Measurements from ENCODE around the gene SNTG2.

DNA sequence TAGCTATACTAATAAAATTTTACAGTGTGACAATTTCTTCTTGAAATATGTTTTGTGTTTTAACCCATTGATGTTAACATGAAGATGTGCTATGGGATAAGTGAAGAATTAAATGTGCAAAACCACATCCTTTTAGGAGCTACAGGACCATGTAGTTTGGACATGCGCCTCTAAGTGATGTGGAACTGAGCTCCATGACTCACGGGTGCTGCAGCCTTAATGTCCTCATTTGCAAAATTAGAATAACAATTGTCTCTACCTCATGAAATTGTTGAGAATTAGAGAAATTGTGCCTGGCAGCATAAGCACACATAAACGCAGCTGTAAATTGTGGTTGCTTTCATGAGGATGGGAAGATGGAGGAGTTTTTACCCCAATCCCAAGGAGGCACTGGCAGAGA, 431.0 kb downstream of the SNTG2 start:
- TF ChIP-seq, protein P1, sequence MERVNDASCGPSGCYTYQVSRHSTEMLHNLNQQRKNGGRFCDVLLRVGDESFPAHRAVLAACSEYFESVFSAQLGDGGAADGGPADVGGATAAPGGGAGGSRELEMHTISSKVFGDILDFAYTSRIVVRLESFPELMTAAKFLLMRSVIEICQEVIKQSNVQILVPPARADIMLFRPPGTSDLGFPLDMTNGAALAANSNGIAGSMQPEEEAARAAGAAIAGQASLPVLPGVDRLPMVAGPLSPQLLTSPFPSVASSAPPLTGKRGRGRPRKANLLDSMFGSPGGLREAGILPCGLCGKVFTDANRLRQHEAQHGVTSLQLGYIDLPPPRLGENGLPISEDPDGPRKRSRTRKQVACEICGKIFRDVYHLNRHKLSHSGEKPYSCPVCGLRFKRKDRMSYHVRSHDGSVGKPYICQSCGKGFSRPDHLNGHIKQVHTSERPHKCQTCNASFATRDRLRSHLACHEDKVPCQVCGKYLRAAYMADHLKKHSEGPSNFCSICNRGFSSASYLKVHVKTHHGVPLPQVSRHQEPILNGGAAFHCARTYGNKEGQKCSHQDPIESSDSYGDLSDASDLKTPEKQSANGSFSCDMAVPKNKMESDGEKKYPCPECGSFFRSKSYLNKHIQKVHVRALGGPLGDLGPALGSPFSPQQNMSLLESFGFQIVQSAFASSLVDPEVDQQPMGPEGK (CRISPR knock-in tag; IDR thresholded peaks at IDR 0.05), result no peak
- TF ChIP-seq, protein P2, sequence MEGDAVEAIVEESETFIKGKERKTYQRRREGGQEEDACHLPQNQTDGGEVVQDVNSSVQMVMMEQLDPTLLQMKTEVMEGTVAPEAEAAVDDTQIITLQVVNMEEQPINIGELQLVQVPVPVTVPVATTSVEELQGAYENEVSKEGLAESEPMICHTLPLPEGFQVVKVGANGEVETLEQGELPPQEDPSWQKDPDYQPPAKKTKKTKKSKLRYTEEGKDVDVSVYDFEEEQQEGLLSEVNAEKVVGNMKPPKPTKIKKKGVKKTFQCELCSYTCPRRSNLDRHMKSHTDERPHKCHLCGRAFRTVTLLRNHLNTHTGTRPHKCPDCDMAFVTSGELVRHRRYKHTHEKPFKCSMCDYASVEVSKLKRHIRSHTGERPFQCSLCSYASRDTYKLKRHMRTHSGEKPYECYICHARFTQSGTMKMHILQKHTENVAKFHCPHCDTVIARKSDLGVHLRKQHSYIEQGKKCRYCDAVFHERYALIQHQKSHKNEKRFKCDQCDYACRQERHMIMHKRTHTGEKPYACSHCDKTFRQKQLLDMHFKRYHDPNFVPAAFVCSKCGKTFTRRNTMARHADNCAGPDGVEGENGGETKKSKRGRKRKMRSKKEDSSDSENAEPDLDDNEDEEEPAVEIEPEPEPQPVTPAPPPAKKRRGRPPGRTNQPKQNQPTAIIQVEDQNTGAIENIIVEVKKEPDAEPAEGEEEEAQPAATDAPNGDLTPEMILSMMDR (CRISPR knock-in tag; IDR thresholded peaks at IDR 0.05), result no peak
- no peak for TF ChIP-seq MXI1 (IDR thresholded peaks at IDR 0.05; ENCODE audit: borderline replicate concordance, low read depth, low read length)
- TF ChIP-seq CCDC6 (CRISPR knock-in tag; IDR thresholded peaks at IDR 0.05), result no peak
- no peak for TF ChIP-seq ZNF501 (CRISPR knock-in tag; IDR thresholded peaks at IDR 0.05)
- TF ChIP-seq, protein P3, sequence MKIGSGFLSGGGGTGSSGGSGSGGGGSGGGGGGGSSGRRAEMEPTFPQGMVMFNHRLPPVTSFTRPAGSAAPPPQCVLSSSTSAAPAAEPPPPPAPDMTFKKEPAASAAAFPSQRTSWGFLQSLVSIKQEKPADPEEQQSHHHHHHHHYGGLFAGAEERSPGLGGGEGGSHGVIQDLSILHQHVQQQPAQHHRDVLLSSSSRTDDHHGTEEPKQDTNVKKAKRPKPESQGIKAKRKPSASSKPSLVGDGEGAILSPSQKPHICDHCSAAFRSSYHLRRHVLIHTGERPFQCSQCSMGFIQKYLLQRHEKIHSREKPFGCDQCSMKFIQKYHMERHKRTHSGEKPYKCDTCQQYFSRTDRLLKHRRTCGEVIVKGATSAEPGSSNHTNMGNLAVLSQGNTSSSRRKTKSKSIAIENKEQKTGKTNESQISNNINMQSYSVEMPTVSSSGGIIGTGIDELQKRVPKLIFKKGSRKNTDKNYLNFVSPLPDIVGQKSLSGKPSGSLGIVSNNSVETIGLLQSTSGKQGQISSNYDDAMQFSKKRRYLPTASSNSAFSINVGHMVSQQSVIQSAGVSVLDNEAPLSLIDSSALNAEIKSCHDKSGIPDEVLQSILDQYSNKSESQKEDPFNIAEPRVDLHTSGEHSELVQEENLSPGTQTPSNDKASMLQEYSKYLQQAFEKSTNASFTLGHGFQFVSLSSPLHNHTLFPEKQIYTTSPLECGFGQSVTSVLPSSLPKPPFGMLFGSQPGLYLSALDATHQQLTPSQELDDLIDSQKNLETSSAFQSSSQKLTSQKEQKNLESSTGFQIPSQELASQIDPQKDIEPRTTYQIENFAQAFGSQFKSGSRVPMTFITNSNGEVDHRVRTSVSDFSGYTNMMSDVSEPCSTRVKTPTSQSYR (CRISPR knock-in tag; IDR thresholded peaks at IDR 0.05; ENCODE audit: borderline replicate concordance), result no peak
- no peak for TF ChIP-seq SMC3 (IDR thresholded peaks at IDR 0.05; ENCODE audit: low read length)
